Gastrocnemius medialis (tissue), 4 donors: ENCODE data around the gene FAM236B.
"Not testable (repeated sequence)": the region's sequence is repeated elsewhere in the genome, so short reads cannot be mapped to it uniquely, and the experiment has no call there.

Experiments
- CTCF ChIP-seq, 5 experiments: fragments of 450-650 bp in 3 of 5; fragments of 200-600 bp in 2 of 5; sonication (generic) in 2 of 5; IDR thresholded peaks in 4 of 5; conservative IDR thresholded peaks in 1 of 5; 1 replicate in 4 of 5; 2 replicates in 1 of 5; pipeline ENCODE4 v1.5.1; 2016 to 2019; ENCODE audit warnings: antibody characterized with exemption in 5 of 5, mild to moderate bottlenecking in 3 of 5, moderate library complexity in 3 of 5
- POLR2A ChIP-seq, 2 donors: fragments of 450-650 bp; IDR thresholded peaks; one replicate each; pipeline ENCODE4 v1.6.1; 2017; ENCODE audit warnings: antibody characterized with exemption in 2 of 2, mild to moderate bottlenecking in 2 of 2, moderate library complexity in 2 of 2

- TF ChIP-seq CTCF (IDR thresholded peaks at IDR 0.05 in 4 of 5, conservative IDR thresholded peaks at IDR 0.05 in 1 of 5); POLR2A (IDR thresholded peaks at IDR 0.05): not testable (repeated sequence)
Measured at GRCh38 chrX:72745546-72745945, 36.9 kb downstream of the FAM236B start.
